ENCODE data around the gene TSSK2.

DNA sequence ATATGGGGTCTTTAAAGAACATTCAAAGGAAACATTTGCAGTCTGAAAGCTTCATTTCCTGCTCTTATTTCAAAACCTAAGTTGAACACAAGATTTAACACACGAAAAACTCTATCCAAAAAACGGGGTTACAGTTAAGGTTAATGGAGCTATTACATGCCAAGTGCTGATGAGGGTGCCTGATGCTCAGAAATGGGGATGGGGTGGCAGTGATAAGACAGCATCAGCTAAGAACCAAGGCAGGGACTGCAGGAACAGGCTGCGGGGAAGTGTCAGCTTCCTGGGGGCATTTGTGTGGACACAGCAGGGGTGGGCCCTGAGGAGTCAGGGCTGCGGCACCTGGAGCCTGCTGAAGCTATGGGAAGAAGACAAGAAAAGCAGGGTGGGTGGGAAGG, 21.0 kb upstream of the TSSK2 start:
- TF ChIP-seq TAF1 (IDR thresholded peaks at IDR 0.05; ENCODE audit: borderline replicate concordance, insufficient read depth, low read length) (no peak), POLR2AphosphoS5 (IDR thresholded peaks at IDR 0.05; ENCODE audit: low read depth, low read length) (no peak), SIN3A (IDR thresholded peaks at IDR 0.05; ENCODE audit: borderline replicate concordance, insufficient read depth, low read length) (no peak)
- TF ChIP-seq, protein P1, sequence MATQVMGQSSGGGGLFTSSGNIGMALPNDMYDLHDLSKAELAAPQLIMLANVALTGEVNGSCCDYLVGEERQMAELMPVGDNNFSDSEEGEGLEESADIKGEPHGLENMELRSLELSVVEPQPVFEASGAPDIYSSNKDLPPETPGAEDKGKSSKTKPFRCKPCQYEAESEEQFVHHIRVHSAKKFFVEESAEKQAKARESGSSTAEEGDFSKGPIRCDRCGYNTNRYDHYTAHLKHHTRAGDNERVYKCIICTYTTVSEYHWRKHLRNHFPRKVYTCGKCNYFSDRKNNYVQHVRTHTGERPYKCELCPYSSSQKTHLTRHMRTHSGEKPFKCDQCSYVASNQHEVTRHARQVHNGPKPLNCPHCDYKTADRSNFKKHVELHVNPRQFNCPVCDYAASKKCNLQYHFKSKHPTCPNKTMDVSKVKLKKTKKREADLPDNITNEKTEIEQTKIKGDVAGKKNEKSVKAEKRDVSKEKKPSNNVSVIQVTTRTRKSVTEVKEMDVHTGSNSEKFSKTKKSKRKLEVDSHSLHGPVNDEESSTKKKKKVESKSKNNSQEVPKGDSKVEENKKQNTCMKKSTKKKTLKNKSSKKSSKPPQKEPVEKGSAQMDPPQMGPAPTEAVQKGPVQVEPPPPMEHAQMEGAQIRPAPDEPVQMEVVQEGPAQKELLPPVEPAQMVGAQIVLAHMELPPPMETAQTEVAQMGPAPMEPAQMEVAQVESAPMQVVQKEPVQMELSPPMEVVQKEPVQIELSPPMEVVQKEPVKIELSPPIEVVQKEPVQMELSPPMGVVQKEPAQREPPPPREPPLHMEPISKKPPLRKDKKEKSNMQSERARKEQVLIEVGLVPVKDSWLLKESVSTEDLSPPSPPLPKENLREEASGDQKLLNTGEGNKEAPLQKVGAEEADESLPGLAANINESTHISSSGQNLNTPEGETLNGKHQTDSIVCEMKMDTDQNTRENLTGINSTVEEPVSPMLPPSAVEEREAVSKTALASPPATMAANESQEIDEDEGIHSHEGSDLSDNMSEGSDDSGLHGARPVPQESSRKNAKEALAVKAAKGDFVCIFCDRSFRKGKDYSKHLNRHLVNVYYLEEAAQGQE (IDR thresholded peaks at IDR 0.05; ENCODE audit: insufficient read depth in 1 of 2, low read depth in 2 of 2, low read length in 2 of 2) = no peak
